Retina (tissue), 1 donor: ENCODE measurements around the gene TBC1D23.
"Not testable (repeated sequence)": the region's sequence is repeated elsewhere in the genome, so short reads cannot be mapped to it uniquely, and the experiment has no call there.

Experiments
- DNase-seq: peaks from one replicate; pipeline ENCODE4 v3.0.0-alpha.2; 2016

TBC1D23 gene

GRCh38 chr3:100260685-100261484 lies at the start of gene TBC1D23:
TSS of gene TBC1D23 (plus strand) at chr3:100260992. CDS start at chr3:100261019, 27 bp downstream.
- peak; percentile 97 for DNase-seq

- DNase-seq: no peak
These were observed 46.8 kb upstream of the TBC1D23 start for GRCh38 chr3:100213891-100214573.

GRCh38 chr3:100214574-100214964 lies 46.2 kb upstream of the TBC1D23 start:
- DNase-seq: no peak

GRCh38 chr3:100216713-100217112 lies 44.1 kb upstream of the TBC1D23 start:
- DNase-seq: no peak

- no peak for DNase-seq
These were observed 39.6 kb upstream of the TBC1D23 start for GRCh38 chr3:100221159-100221558.

GRCh38 chr3:100225193-100225592 lies 35.6 kb upstream of the TBC1D23 start:
- no peak for DNase-seq

- DNase-seq: no peak
These were observed 34.9 kb upstream of the TBC1D23 start for GRCh38 chr3:100225883-100226282.

GRCh38 chr3:100226712-100227429 lies 33.9 kb upstream of the TBC1D23 start:
- DNase-seq: no peak

- DNase-seq: no peak
These were observed 33.3 kb upstream of the TBC1D23 start for GRCh38 chr3:100227511-100227921.

GRCh38 chr3:100228247-100228646 lies 32.5 kb upstream of the TBC1D23 start:
- DNase-seq: no peak

- not testable (repeated sequence) for DNase-seq
These were observed 31.6 kb upstream of the TBC1D23 start for GRCh38 chr3:100229188-100229587.

GRCh38 chr3:100230710-100231109 lies 30.1 kb upstream of the TBC1D23 start:
- DNase-seq: no peak

GRCh38 chr3:100231668-100232067 lies 29.1 kb upstream of the TBC1D23 start:
- no peak for DNase-seq

- DNase-seq: no peak
These were observed 26.4 kb upstream of the TBC1D23 start for GRCh38 chr3:100234364-100234763.

GRCh38 chr3:100238599-100238998 lies 22.2 kb upstream of the TBC1D23 start:
- no peak for DNase-seq

GRCh38 chr3:100242471-100242870 lies 18.3 kb upstream of the TBC1D23 start:
- not testable (repeated sequence) for DNase-seq

- DNase-seq: no peak
These were observed 16.5 kb upstream of the TBC1D23 start for GRCh38 chr3:100244264-100244663.

GRCh38 chr3:100245136-100245535 lies 15.7 kb upstream of the TBC1D23 start:
- DNase-seq: no peak

GRCh38 chr3:100245927-100246326 lies 14.9 kb upstream of the TBC1D23 start:
- DNase-seq: no peak

- DNase-seq: no peak
These were observed 13.8 kb upstream of the TBC1D23 start for GRCh38 chr3:100246999-100247398.

- DNase-seq: no peak
These were observed 8.8 kb upstream of the TBC1D23 start for GRCh38 chr3:100252001-100252400.

GRCh38 chr3:100254168-100254777 lies 6.5 kb upstream of the TBC1D23 start:
- DNase-seq: peak; percentile 59

GRCh38 chr3:100256731-100257151 lies 4.1 kb upstream of the TBC1D23 start:
- peak; percentile 9 for DNase-seq
